WTC11 (cell line): Measurements from ENCODE around the gene EXPH5. TPM values are rescaled to one million over a fixed set of nuclear protein-coding genes. Genes with fewer than 3 reads are reported as not detected.
A peak's percentile ranks its signal among the peaks of the same experiment; 100 is the strongest.

Source experiments
- ATAC-seq: fragments of 200-7000 bp; cut with Tn5 transposase; 2 replicates; pipeline ENCODE4 v1.10.0; 2021; ENCODE audit warnings: mild to moderate bottlenecking, moderate library complexity
- CTCF ChIA-PET: fragments of 300-600 bp; sonication (Branson Sonifier 250); formaldehyde crosslinking; loops from one replicate; lab custom pipeline; 2021; ENCODE audit warnings: antibody characterized with exemption; lab: Charles Lee
- POLR2A ChIA-PET: fragments of 350-600 bp; sonication (Branson Sonifier 250); formaldehyde crosslinking; loops from one replicate; lab custom pipeline; 2021; ENCODE audit warnings: antibody characterized with exemption; lab: Charles Lee
- DNase-seq: peaks from one replicate; pipeline ENCODE4 v3.0.0; 2021; ENCODE audit warnings: low spot score
- H3K27ac Mint-ChIP-seq: 2 replicates; pipeline ENCODE4 v1.8.0; 2021; ENCODE audit warnings: mixed read lengths
- H3K27me3 Mint-ChIP-seq: 2 replicates; pipeline ENCODE4 v1.8.0; 2021; ENCODE audit warnings: low read depth, mild to moderate bottlenecking, moderate library complexity, mixed read lengths
- H3K36me3 Mint-ChIP-seq: 2 replicates; pipeline ENCODE4 v1.8.0; 2021; ENCODE audit warnings: mixed read lengths
- H3K4me1 Mint-ChIP-seq: 2 replicates; pipeline ENCODE4 v1.8.0; 2022; ENCODE audit warnings: mixed read lengths
- H3K4me3 Mint-ChIP-seq: 2 replicates; pipeline ENCODE4 v1.8.0; 2021; ENCODE audit warnings: mild to moderate bottlenecking, moderate library complexity, mixed read lengths
- H3K9me3 Mint-ChIP-seq: 2 replicates; pipeline ENCODE4 v1.8.0; 2021; ENCODE audit warnings: mixed read lengths
- CREM ChIP-seq: sonication (generic); formaldehyde crosslinking; IDR thresholded peaks from 2 replicates; pipeline ENCODE4 v1.8.1; 2022; ENCODE audit warnings: mild to moderate bottlenecking, missing genetic modification reagents, moderate library complexity
- ETV6 ChIP-seq: sonication (generic); formaldehyde crosslinking; IDR thresholded peaks from 2 replicates; pipeline ENCODE4 v1.8.1; 2022; ENCODE audit warnings: mild to moderate bottlenecking, missing genetic modification reagents
- GTF2I ChIP-seq: fragments of 250-450 bp; sonication (Bioruptor Pico); conservative IDR thresholded peaks from 2 replicates; pipeline ENCODE4 v1.4.0; 2021; ENCODE audit warnings: mild to moderate bottlenecking
- KAT7 ChIP-seq: sonication (generic); formaldehyde crosslinking; IDR thresholded peaks from 2 replicates; pipeline ENCODE4 v1.8.1; 2023; ENCODE audit warnings: missing genetic modification reagents, mild to moderate bottlenecking, borderline replicate concordance
- NFATC4 ChIP-seq: fragments of 250-450 bp; sonication (Bioruptor Pico); IDR thresholded peaks from 2 replicates; pipeline ENCODE4 v1.9.0; 2021; ENCODE audit warnings: mild to moderate bottlenecking
- RORB ChIP-seq: fragments of 250-450 bp; sonication (Bioruptor Pico); IDR thresholded peaks from 2 replicates; pipeline ENCODE4 v1.9.0; 2021; ENCODE audit warnings: mild to moderate bottlenecking
- total RNA-seq: library from RNA; stranded (reverse); gene quantifications from 3 replicates; pipeline ENCODE4 v1.2.3, GENCODE V29; 2021
- TF ChIP-seq, protein P1 (sequence below): sonication (generic); formaldehyde crosslinking; IDR thresholded peaks from 2 replicates; pipeline ENCODE4 v1.8.1; 2023; ENCODE audit warnings: mild to moderate bottlenecking, missing genetic modification reagents, borderline replicate concordance
- TF ChIP-seq, protein P2 (sequence below): sonication (generic); formaldehyde crosslinking; IDR thresholded peaks from 2 replicates; pipeline ENCODE4 v1.8.0; 2022; ENCODE audit warnings: missing genetic modification reagents
- TF ChIP-seq, protein P3 (sequence below): sonication (generic); formaldehyde crosslinking; IDR thresholded peaks from 2 replicates; pipeline ENCODE4 v1.8.1; 2022; ENCODE audit warnings: mild to moderate bottlenecking, missing genetic modification reagents, moderate library complexity, borderline replicate concordance
- TF ChIP-seq, protein P4 (sequence below): sonication (generic); formaldehyde crosslinking; IDR thresholded peaks from 2 replicates; pipeline ENCODE4 v1.8.0; 2022; ENCODE audit warnings: mild to moderate bottlenecking, missing genetic modification reagents
- TF ChIP-seq, protein P5 (sequence below): fragments of 250-450 bp; sonication (Bioruptor Pico); IDR thresholded peaks from 2 replicates; pipeline ENCODE4 v1.9.0; 2021; ENCODE audit warnings: moderate library complexity, mild to moderate bottlenecking, inconsistent platforms, borderline replicate concordance
- TF ChIP-seq, protein P6 (sequence below): sonication (generic); formaldehyde crosslinking; IDR thresholded peaks from 2 replicates; pipeline ENCODE4 v1.8.0; 2023; ENCODE audit warnings: missing genetic modification reagents
- TF ChIP-seq, protein P7 (sequence below): sonication (generic); formaldehyde crosslinking; IDR thresholded peaks from 2 replicates; pipeline ENCODE4 v1.8.1; 2023; ENCODE audit warnings: mild to moderate bottlenecking, missing genetic modification reagents, moderate library complexity
- TF ChIP-seq, protein P8 (sequence below): fragments of 200-600 bp; IDR thresholded peaks from 2 replicates; pipeline ENCODE4 v1.8.0; 2022; ENCODE audit warnings: antibody characterized with exemption

EXPH5 gene
- total RNA-seq, 1 experiment from 2014 or later = 11.2 TPM

DNA sequence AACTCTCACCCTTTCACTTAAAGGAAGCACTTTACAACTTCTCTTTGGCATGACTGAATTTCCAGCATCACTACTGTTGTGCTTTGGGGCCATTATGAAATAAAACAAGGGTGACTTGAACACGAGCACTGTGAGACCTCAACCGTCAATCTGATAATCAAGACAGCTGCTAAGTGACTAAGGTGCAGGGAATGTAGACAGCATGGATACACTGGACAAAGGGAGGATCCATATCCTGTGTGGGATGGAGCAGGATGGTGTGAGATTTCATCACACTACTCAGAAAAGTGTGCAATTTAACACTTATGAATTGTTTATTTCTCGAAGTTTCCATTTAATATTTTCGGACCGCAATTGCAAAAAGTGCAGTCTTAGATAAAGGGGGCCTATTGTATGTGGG, 16.1 kb upstream of the EXPH5 start:
- Mint-ChIP-seq H3K4me3 (no peak overlapping the region), H3K27me3 (no peaks in the 10 kb centered on the region), H3K36me3 (no peaks in the 10 kb centered on the region), H3K4me1 (peaks cover 14% of the 10 kb centered on the region), H3K9me3 (no peaks in the 10 kb centered on the region), H3K27ac (0 out of 2 replicates have a peak overlapping the region, but pooled peaks have one; percentile 0)
- CTCF ChIA-PET = no interaction called here
- POLR2A ChIA-PET = no interaction called here
- ATAC-seq = no peak
- TF ChIP-seq, protein P1, sequence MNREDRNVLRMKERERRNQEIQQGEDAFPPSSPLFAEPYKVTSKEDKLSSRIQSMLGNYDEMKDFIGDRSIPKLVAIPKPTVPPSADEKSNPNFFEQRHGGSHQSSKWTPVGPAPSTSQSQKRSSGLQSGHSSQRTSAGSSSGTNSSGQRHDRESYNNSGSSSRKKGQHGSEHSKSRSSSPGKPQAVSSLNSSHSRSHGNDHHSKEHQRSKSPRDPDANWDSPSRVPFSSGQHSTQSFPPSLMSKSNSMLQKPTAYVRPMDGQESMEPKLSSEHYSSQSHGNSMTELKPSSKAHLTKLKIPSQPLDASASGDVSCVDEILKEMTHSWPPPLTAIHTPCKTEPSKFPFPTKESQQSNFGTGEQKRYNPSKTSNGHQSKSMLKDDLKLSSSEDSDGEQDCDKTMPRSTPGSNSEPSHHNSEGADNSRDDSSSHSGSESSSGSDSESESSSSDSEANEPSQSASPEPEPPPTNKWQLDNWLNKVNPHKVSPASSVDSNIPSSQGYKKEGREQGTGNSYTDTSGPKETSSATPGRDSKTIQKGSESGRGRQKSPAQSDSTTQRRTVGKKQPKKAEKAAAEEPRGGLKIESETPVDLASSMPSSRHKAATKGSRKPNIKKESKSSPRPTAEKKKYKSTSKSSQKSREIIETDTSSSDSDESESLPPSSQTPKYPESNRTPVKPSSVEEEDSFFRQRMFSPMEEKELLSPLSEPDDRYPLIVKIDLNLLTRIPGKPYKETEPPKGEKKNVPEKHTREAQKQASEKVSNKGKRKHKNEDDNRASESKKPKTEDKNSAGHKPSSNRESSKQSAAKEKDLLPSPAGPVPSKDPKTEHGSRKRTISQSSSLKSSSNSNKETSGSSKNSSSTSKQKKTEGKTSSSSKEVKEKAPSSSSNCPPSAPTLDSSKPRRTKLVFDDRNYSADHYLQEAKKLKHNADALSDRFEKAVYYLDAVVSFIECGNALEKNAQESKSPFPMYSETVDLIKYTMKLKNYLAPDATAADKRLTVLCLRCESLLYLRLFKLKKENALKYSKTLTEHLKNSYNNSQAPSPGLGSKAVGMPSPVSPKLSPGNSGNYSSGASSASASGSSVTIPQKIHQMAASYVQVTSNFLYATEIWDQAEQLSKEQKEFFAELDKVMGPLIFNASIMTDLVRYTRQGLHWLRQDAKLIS = no peak
- TF ChIP-seq, protein P2, sequence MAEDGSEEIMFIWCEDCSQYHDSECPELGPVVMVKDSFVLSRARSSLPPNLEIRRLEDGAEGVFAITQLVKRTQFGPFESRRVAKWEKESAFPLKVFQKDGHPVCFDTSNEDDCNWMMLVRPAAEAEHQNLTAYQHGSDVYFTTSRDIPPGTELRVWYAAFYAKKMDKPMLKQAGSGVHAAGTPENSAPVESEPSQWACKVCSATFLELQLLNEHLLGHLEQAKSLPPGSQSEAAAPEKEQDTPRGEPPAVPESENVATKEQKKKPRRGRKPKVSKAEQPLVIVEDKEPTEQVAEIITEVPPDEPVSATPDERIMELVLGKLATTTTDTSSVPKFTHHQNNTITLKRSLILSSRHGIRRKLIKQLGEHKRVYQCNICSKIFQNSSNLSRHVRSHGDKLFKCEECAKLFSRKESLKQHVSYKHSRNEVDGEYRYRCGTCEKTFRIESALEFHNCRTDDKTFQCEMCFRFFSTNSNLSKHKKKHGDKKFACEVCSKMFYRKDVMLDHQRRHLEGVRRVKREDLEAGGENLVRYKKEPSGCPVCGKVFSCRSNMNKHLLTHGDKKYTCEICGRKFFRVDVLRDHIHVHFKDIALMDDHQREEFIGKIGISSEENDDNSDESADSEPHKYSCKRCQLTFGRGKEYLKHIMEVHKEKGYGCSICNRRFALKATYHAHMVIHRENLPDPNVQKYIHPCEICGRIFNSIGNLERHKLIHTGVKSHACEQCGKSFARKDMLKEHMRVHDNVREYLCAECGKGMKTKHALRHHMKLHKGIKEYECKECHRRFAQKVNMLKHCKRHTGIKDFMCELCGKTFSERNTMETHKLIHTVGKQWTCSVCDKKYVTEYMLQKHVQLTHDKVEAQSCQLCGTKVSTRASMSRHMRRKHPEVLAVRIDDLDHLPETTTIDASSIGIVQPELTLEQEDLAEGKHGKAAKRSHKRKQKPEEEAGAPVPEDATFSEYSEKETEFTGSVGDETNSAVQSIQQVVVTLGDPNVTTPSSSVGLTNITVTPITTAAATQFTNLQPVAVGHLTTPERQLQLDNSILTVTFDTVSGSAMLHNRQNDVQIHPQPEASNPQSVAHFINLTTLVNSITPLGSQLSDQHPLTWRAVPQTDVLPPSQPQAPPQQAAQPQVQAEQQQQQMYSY (CRISPR knock-in tag) = no peak
- TF ChIP-seq ETV6 (CRISPR knock-in tag) (no peak), KAT7 (CRISPR knock-in tag) (no peak), RORB (CRISPR knock-in tag) (no peak), NFATC4 (CRISPR knock-in tag) (no peak), CREM (CRISPR knock-in tag) (no peak)
- TF ChIP-seq, protein P3, sequence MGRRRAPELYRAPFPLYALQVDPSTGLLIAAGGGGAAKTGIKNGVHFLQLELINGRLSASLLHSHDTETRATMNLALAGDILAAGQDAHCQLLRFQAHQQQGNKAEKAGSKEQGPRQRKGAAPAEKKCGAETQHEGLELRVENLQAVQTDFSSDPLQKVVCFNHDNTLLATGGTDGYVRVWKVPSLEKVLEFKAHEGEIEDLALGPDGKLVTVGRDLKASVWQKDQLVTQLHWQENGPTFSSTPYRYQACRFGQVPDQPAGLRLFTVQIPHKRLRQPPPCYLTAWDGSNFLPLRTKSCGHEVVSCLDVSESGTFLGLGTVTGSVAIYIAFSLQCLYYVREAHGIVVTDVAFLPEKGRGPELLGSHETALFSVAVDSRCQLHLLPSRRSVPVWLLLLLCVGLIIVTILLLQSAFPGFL = no peak
- TF ChIP-seq, protein P4, sequence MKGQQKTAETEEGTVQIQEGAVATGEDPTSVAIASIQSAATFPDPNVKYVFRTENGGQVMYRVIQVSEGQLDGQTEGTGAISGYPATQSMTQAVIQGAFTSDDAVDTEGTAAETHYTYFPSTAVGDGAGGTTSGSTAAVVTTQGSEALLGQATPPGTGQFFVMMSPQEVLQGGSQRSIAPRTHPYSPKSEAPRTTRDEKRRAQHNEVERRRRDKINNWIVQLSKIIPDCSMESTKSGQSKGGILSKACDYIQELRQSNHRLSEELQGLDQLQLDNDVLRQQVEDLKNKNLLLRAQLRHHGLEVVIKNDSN = no peak
- TF ChIP-seq, protein P5, sequence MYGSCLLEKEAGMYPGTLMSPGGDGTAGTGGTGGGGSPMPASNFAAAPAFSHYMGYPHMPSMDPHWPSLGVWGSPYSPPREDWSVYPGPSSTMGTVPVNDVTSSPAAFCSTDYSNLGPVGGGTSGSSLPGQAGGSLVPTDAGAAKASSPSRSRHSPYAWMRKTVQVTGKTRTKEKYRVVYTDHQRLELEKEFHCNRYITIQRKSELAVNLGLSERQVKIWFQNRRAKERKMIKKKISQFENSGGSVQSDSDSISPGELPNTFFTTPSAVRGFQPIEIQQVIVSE (CRISPR knock-in tag) = no peak
- TF ChIP-seq, protein P6, sequence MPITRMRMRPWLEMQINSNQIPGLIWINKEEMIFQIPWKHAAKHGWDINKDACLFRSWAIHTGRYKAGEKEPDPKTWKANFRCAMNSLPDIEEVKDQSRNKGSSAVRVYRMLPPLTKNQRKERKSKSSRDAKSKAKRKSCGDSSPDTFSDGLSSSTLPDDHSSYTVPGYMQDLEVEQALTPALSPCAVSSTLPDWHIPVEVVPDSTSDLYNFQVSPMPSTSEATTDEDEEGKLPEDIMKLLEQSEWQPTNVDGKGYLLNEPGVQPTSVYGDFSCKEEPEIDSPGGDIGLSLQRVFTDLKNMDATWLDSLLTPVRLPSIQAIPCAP (CRISPR knock-in tag) = no peak
- DNase-seq = no peak

DNA sequence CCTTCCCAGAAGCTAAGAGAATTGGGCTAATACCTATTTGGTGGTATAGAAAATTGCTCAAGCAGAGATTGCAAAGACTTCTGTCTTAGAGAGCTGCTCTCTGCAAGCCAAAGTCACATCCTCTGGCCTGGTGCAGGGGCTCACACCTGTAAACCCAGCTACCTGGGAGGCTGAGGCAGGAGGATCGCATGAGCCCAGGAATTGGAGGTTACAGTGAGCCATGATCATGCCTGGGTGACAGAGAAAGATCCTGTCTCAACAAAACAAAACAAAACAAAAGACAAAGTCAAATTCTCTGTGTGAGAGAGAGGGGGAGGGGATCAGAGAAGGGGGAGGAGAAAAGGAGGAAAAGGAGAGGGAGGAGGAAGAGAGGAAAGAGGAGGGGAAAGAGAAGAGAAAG, 15.0 kb upstream of the EXPH5 start:
- POLR2A ChIA-PET = interaction anchor here (0.6 kb wide), 1 partner anchor 808 kb away, joined by 4 read pairs; no protein-coding TSS in a partner anchor
- no peaks in the 10 kb centered on the region for H3K27me3 Mint-ChIP-seq
- DNase-seq = no peak
- no peaks in the 10 kb centered on the region for H3K9me3 Mint-ChIP-seq
- TF ChIP-seq, protein P7, sequence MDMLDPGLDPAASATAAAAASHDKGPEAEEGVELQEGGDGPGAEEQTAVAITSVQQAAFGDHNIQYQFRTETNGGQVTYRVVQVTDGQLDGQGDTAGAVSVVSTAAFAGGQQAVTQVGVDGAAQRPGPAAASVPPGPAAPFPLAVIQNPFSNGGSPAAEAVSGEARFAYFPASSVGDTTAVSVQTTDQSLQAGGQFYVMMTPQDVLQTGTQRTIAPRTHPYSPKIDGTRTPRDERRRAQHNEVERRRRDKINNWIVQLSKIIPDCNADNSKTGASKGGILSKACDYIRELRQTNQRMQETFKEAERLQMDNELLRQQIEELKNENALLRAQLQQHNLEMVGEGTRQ (CRISPR knock-in tag) = no peak
- TF ChIP-seq, protein P8, sequence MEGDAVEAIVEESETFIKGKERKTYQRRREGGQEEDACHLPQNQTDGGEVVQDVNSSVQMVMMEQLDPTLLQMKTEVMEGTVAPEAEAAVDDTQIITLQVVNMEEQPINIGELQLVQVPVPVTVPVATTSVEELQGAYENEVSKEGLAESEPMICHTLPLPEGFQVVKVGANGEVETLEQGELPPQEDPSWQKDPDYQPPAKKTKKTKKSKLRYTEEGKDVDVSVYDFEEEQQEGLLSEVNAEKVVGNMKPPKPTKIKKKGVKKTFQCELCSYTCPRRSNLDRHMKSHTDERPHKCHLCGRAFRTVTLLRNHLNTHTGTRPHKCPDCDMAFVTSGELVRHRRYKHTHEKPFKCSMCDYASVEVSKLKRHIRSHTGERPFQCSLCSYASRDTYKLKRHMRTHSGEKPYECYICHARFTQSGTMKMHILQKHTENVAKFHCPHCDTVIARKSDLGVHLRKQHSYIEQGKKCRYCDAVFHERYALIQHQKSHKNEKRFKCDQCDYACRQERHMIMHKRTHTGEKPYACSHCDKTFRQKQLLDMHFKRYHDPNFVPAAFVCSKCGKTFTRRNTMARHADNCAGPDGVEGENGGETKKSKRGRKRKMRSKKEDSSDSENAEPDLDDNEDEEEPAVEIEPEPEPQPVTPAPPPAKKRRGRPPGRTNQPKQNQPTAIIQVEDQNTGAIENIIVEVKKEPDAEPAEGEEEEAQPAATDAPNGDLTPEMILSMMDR = no peak
- TF ChIP-seq GTF2I = peak; percentile 59; the same call in 1 of the 2 replicates
- H3K4me1 Mint-ChIP-seq = peaks cover 14% of the 10 kb centered on the region
- no peak overlapping the region for H3K27ac Mint-ChIP-seq
- peak; percentile 50; the same call in 1 of the 2 replicates for ATAC-seq
- no peaks in the 10 kb centered on the region for H3K36me3 Mint-ChIP-seq
- CTCF ChIA-PET = no interaction called here
- no peak overlapping the region for H3K4me3 Mint-ChIP-seq
